ENCODE measurements around the gene TOM1L1.

DNA sequence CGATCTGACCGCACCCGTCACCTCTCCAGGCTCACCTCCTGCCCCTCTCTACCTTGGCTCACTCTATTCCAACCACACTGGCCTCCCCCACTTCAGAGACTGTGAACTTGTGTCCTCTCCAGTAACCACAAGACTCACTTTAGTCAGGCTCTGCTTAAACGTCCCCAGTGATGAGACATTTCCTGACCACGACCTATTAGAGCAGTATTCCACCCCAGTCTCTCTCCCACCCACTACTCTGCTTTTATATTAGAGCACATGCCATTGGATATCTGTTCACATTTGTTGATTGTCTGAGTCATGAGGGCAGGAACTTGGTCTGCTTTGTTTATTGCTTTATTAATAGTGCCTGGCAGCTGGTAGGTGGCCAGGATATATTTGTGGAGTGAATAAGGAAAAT, 47.7 kb downstream of the TOM1L1 start:
- TF ChIP-seq EP300 (IDR thresholded peaks at IDR 0.05) (no peak), CTCF (IDR thresholded peaks at IDR 0.05) (no peak), POLR2A (IDR thresholded peaks at IDR 0.05) (no peak)
